GM23338 (cell line): ENCODE data around the gene FBXO47. TPM values are rescaled to one million over a fixed set of nuclear protein-coding genes. Genes with fewer than 3 reads are reported as not detected.
A peak's percentile ranks its signal among the peaks of the same experiment; 100 is the strongest.

Experiments
- ATAC-seq: fragments of 200-7000 bp; cut with Tn5 transposase; 3 replicates; pipeline ENCODE4 v1.9.1; 2020
- DNase-seq: peaks from one replicate; pipeline ENCODE4 v3.0.0-alpha.2; 2015; ENCODE audit warnings: low spot score
- H2AFZ ChIP-seq: fragments of 200-600 bp; sonication (generic); 2 replicates; pipeline ENCODE4 v1.8.0; 2016; ENCODE audit warnings: antibody characterized with exemption, mild to moderate bottlenecking, moderate library complexity
- H3F3A ChIP-seq: fragments of 200-600 bp; sonication (generic); replicated peaks from 2 replicates; pipeline ENCODE4 v1.8.0; 2017; ENCODE audit warnings: antibody characterized with exemption, mixed run types, low read depth
- H3K27ac ChIP-seq: fragments of 200-600 bp; sonication (generic); 2 replicates; pipeline ENCODE4 v1.6.1; 2016; ENCODE audit warnings: low read depth
- H3K27me3 ChIP-seq: fragments of 200-600 bp; sonication (generic); 2 replicates; pipeline ENCODE4 v1.8.0; 2016; ENCODE audit warnings: mild to moderate bottlenecking, mixed run types, moderate library complexity; ENCODE audit not compliant: insufficient read depth
- H3K36me3 ChIP-seq: fragments of 200-600 bp; sonication (generic); 2 replicates; pipeline ENCODE4 v1.8.0; 2016; ENCODE audit warnings: mild to moderate bottlenecking; ENCODE audit not compliant: insufficient read depth
- H3K4me1 ChIP-seq: fragments of 200-600 bp; sonication (generic); 2 replicates; pipeline ENCODE4 v1.8.0; 2016; ENCODE audit warnings: mild to moderate bottlenecking, moderate library complexity; ENCODE audit not compliant: insufficient read depth
- H3K4me2 ChIP-seq: fragments of 200-600 bp; sonication (generic); 2 replicates; pipeline ENCODE4 v1.7.1; 2017; ENCODE audit warnings: mixed run types
- H3K4me3 ChIP-seq: fragments of 200-600 bp; sonication (generic); 2 replicates; pipeline ENCODE4 v1.6.1; 2016; ENCODE audit warnings: mixed run types
- H3K79me2 ChIP-seq: fragments of 200-600 bp; sonication (generic); replicated peaks from 2 replicates; pipeline ENCODE4 v1.8.0; 2017; ENCODE audit warnings: mild to moderate bottlenecking; ENCODE audit not compliant: insufficient read depth
- H3K9me2 ChIP-seq: fragments of 200-600 bp; sonication (generic); 2 replicates; pipeline ENCODE4 v1.8.0; 2017; ENCODE audit not compliant: insufficient read depth
- H4K20me1 ChIP-seq: fragments of 200-600 bp; sonication (generic); replicated peaks from 2 replicates; pipeline ENCODE4 v1.8.0; 2017; ENCODE audit warnings: mild to moderate bottlenecking; ENCODE audit not compliant: insufficient read depth
- H3K27ac Mint-ChIP-seq: 2 replicates; pipeline ENCODE4 v1.8.0; 2020; ENCODE audit warnings: inconsistent platforms, mild to moderate bottlenecking, moderate library complexity, mixed read lengths
- H3K27me3 Mint-ChIP-seq: 3 replicates; pipeline ENCODE4 v1.8.0; 2022; ENCODE audit warnings: low read depth, mild to moderate bottlenecking, moderate library complexity, mixed read lengths, inconsistent platforms; ENCODE audit not compliant: insufficient read depth, poor library complexity
- H3K36me3 Mint-ChIP-seq: 3 replicates; pipeline ENCODE4 v1.8.0; 2021; ENCODE audit warnings: low read depth, mild to moderate bottlenecking, inconsistent platforms, moderate library complexity, mixed read lengths
- H3K4me1 Mint-ChIP-seq: 3 replicates; pipeline ENCODE4 v1.8.0; 2020; ENCODE audit warnings: mild to moderate bottlenecking, inconsistent platforms, mixed read lengths
- H3K4me3 Mint-ChIP-seq: 3 replicates; pipeline ENCODE4 v1.8.0; 2021; ENCODE audit warnings: moderate library complexity, mild to moderate bottlenecking, inconsistent platforms, mixed read lengths
- H3K9me3 Mint-ChIP-seq: 3 replicates; pipeline ENCODE4 v1.8.0; 2020; ENCODE audit warnings: moderate library complexity, mild to moderate bottlenecking, inconsistent platforms, mixed read lengths
- CREB1 ChIP-seq: fragments of 250-450 bp; sonication (Bioruptor Pico); IDR thresholded peaks from 2 replicates; pipeline ENCODE4 v1.5.0; 2020; ENCODE audit warnings: low read depth, mild to moderate bottlenecking, moderate library complexity
- CTCF ChIP-seq, 2 experiments: fragments of 200-600 bp in 1 of 2; sonication (generic) in 1 of 2; conservative IDR thresholded peaks; 2 replicates each; pipeline versions ENCODE4 v1.5.1 to v1.6.1; 2016 to 2017; ENCODE audit warnings: antibody characterized with exemption in 2 of 2, low read depth in 2 of 2, mild to moderate bottlenecking in 2 of 2, moderate library complexity in 1 of 2
- ETS1 ChIP-seq: IDR thresholded peaks from 2 replicates; pipeline ENCODE4 v1.6.1; 2016; ENCODE audit warnings: antibody characterized with exemption
- EZH2 ChIP-seq: fragments of 200-600 bp; sonication (generic); IDR thresholded peaks from one replicate; pipeline ENCODE4 v1.8.0; 2017; ENCODE audit warnings: antibody characterized with exemption, mild to moderate bottlenecking, low read depth; ENCODE audit not compliant: unreplicated experiment
- EZH2phosphoT487 ChIP-seq: fragments of 200-600 bp; sonication (generic); IDR thresholded peaks from one replicate; pipeline ENCODE4 v1.8.1; 2018; ENCODE audit warnings: antibody characterized with exemption; ENCODE audit not compliant: unreplicated experiment
- JUNB ChIP-seq: IDR thresholded peaks from one replicate; pipeline ENCODE4 v1.6.1; 2016; ENCODE audit warnings: antibody characterized with exemption; ENCODE audit not compliant: unreplicated experiment
- NANOG ChIP-seq: IDR thresholded peaks from 2 replicates; pipeline ENCODE4 v1.6.1; 2016; ENCODE audit warnings: antibody characterized with exemption, borderline replicate concordance
- POLR2AphosphoS5 ChIP-seq: IDR thresholded peaks from 2 replicates; pipeline ENCODE4 v1.6.1; 2016; ENCODE audit warnings: antibody characterized with exemption, low read depth
- REST ChIP-seq: IDR thresholded peaks from one replicate; pipeline ENCODE4 v1.6.1; 2018; ENCODE audit warnings: antibody characterized with exemption; ENCODE audit not compliant: unreplicated experiment
- STAT1 ChIP-seq: IDR thresholded peaks from one replicate; pipeline ENCODE4 v1.6.1; 2016; ENCODE audit warnings: antibody characterized with exemption; ENCODE audit not compliant: unreplicated experiment
- ZNF114 ChIP-seq: fragments of 250-450 bp; sonication (Bioruptor Pico); IDR thresholded peaks from 2 replicates; pipeline ENCODE4 v1.5.0; 2020; ENCODE audit warnings: mild to moderate bottlenecking, moderate library complexity
- ZNF331 ChIP-seq: fragments of 250-450 bp; sonication (Bioruptor Pico); IDR thresholded peaks from 2 replicates; pipeline ENCODE4 v1.5.0; 2020; ENCODE audit warnings: low read depth, mild to moderate bottlenecking, moderate library complexity
- polyA plus RNA-seq: library from polyadenylated mRNA; unstranded; fragments of >200 nt; fragmentation: Nextera tagmentation; extraction: Ambion mirVana; gene quantifications from 2 replicates; pipeline ENCODE4 v1.2.1, GENCODE V29; 2016
- total RNA-seq: library from RNA; depleted of rRNA; stranded (reverse); fragments of >200 nt; shearing (Covaris generic); gene quantifications from 2 replicates; pipeline ENCODE4 v1.2.3, GENCODE V29; 2014
- TF ChIP-seq, protein P1 (sequence below): fragments of 250-450 bp; sonication (Bioruptor Pico); IDR thresholded peaks from 2 replicates; pipeline ENCODE4 v1.5.0; 2020; ENCODE audit warnings: mild to moderate bottlenecking, moderate library complexity

The FBXO47 gene
- total and polyA plus RNA-seq, 2 experiments from 2014 or later, result not detected

DNA sequence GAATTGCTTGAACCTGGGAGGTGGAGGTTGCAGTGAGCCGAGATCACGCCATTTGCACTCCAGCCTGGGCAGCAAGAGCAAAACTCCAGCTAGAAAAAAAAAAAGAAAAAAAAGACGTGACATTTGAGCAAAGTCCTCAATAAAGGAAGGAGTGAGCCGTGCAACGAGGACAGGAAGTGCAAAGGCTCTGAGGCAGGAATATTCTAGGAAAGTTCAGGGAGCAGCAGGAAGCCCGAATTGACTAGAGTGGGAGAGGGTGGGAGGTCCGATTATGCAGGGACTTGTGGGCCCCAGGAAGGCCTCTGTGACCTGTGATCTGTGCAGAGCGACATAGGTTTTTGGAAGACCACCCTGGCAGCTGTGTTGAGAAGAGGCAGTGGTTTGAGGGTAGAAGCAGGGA is 50.4 kb downstream of the FBXO47 start:
- no peak for TF ChIP-seq JUNB
- no peak for TF ChIP-seq REST
- TF ChIP-seq, protein P1, sequence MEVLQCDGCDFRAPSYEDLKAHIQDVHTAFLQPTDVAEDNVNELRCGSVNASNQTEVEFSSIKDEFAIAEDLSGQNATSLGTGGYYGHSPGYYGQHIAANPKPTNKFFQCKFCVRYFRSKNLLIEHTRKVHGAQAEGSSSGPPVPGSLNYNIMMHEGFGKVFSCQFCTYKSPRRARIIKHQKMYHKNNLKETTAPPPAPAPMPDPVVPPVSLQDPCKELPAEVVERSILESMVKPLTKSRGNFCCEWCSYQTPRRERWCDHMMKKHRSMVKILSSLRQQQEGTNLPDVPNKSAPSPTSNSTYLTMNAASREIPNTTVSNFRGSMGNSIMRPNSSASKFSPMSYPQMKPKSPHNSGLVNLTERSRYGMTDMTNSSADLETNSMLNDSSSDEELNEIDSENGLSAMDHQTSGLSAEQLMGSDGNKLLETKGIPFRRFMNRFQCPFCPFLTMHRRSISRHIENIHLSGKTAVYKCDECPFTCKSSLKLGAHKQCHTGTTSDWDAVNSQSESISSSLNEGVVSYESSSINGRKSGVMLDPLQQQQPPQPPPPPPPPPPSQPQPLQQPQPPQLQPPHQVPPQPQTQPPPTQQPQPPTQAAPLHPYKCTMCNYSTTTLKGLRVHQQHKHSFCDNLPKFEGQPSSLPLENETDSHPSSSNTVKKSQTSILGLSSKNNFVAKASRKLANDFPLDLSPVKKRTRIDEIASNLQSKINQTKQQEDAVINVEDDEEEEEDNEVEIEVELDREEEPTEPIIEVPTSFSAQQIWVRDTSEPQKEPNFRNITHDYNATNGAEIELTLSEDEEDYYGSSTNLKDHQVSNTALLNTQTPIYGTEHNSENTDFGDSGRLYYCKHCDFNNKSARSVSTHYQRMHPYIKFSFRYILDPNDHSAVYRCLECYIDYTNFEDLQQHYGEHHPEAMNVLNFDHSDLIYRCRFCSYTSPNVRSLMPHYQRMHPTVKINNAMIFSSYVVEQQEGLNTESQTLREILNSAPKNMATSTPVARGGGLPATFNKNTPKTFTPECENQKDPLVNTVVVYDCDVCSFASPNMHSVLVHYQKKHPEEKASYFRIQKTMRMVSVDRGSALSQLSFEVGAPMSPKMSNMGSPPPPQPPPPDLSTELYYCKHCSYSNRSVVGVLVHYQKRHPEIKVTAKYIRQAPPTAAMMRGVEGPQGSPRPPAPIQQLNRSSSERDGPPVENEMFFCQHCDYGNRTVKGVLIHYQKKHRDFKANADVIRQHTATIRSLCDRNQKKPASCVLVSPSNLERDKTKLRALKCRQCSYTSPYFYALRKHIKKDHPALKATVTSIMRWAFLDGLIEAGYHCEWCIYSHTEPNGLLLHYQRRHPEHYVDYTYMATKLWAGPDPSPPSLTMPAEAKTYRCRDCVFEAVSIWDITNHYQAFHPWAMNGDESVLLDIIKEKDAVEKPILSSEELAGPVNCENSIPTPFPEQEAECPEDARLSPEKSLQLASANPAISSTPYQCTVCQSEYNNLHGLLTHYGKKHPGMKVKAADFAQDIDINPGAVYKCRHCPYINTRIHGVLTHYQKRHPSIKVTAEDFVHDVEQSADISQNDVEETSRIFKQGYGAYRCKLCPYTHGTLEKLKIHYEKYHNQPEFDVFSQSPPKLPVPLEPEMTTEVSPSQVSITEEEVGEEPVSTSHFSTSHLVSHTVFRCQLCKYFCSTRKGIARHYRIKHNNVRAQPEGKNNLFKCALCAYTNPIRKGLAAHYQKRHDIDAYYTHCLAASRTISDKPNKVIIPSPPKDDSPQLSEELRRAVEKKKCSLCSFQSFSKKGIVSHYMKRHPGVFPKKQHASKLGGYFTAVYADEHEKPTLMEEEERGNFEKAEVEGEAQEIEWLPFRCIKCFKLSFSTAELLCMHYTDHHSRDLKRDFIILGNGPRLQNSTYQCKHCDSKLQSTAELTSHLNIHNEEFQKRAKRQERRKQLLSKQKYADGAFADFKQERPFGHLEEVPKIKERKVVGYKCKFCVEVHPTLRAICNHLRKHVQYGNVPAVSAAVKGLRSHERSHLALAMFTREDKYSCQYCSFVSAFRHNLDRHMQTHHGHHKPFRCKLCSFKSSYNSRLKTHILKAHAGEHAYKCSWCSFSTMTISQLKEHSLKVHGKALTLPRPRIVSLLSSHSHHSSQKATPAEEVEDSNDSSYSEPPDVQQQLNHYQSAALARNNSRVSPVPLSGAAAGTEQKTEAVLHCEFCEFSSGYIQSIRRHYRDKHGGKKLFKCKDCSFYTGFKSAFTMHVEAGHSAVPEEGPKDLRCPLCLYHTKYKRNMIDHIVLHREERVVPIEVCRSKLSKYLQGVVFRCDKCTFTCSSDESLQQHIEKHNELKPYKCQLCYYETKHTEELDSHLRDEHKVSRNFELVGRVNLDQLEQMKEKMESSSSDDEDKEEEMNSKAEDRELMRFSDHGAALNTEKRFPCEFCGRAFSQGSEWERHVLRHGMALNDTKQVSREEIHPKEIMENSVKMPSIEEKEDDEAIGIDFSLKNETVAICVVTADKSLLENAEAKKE (CRISPR knock-in tag), result no peak
- TF ChIP-seq STAT1, result no peak
- no peak for TF ChIP-seq CTCF (conservative IDR thresholded peaks at IDR 0.05; ENCODE audit: low read depth in 2 of 2)
- TF ChIP-seq ETS1, result no peak
- TF ChIP-seq EZH2phosphoT487, result no peak
- no peak for TF ChIP-seq EZH2
- no peak for TF ChIP-seq POLR2AphosphoS5
- no peak for TF ChIP-seq CREB1 (CRISPR knock-in tag)
- no peak for TF ChIP-seq ZNF114 (CRISPR knock-in tag)
- no peak for TF ChIP-seq NANOG
- no peak for TF ChIP-seq ZNF331 (CRISPR knock-in tag)
- Mint-ChIP-seq H3K9me3 (no peaks in the 10 kb centered on the region), H3K4me3 (no peak overlapping the region), H3K27me3 (peaks cover 11% of the 10 kb centered on the region), H3K27ac (peak overlapping the region; percentile 56), H3K4me1 (peaks cover 9% of the 10 kb centered on the region), H3K36me3 (peaks cover 47% of the 10 kb centered on the region)
- ATAC-seq, result no peak
- no peak for DNase-seq
- H3K4me3 ChIP-seq, result no peak overlapping the region
- H2AFZ ChIP-seq, result no peak overlapping the region
- peaks cover 8% of the 10 kb centered on the region for H4K20me1 ChIP-seq
- no peaks in the 10 kb centered on the region; the same call in 1 of the 2 replicates for H3K4me1 ChIP-seq
- peak overlapping the region; percentile 86; the same call in 1 of the 2 replicates for H3K27ac ChIP-seq
- H3K9me2 ChIP-seq, result no peaks in the 10 kb centered on the region
- 0 out of 2 replicates have a peak, but pooled peaks cover 15% of the 10 kb centered on the region for H3F3A ChIP-seq
- H3K4me2 ChIP-seq, result no peak overlapping the region
- H3K27me3 ChIP-seq, result no peaks in the 10 kb centered on the region
- 0 out of 2 replicates have a peak, but pooled peaks cover 1% of the 10 kb centered on the region for H3K79me2 ChIP-seq
- no peaks in the 10 kb centered on the region; the same call in 1 of the 2 replicates for H3K36me3 ChIP-seq
